SHP77 (cell line): ENCODE measurements around the gene FBXL2.
"Not testable (repeated sequence)": the region's sequence is repeated elsewhere in the genome, so short reads cannot be mapped to it uniquely, and the experiment has no call there.

Experiments
- DNase-seq, 2 experiments: peaks; one replicate each; lab custom pipeline; 2025; lab: John Stamatoyannopoulos, UW

FBXL2 gene

GRCh38 chr3:33317963-33318709, 40.9 kb downstream of the FBXL2 start:
- no peak for DNase-seq

- DNase-seq, result no peak
Observed at GRCh38 chr3:33318710-33319380, 41.6 kb downstream of the FBXL2 start.

DNA sequence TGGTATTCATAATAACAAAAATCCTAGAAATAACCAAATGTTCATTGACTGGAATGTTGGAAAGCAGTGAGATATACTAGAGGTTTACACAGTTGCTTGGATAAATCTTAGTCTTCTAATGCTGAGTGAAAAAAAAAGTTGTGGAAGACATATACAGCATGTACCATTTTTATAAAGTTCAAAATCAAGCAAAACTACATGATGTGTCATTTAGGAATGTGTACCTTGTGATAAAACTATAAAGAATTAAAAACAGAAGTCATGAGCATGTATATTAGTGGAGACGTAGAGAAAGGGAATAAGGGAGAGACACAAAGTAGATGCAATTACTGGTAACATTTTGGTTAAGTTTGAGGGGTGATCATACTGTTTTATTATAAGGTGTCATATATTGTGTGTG, 45.2 kb downstream of the FBXL2 start:
- no peak for DNase-seq

GRCh38 chr3:33331414-33331813, 54.2 kb downstream of the FBXL2 start:
- no peak for DNase-seq

- no peak for DNase-seq
Observed at GRCh38 chr3:33334364-33334763, 57.1 kb downstream of the FBXL2 start.

DNA sequence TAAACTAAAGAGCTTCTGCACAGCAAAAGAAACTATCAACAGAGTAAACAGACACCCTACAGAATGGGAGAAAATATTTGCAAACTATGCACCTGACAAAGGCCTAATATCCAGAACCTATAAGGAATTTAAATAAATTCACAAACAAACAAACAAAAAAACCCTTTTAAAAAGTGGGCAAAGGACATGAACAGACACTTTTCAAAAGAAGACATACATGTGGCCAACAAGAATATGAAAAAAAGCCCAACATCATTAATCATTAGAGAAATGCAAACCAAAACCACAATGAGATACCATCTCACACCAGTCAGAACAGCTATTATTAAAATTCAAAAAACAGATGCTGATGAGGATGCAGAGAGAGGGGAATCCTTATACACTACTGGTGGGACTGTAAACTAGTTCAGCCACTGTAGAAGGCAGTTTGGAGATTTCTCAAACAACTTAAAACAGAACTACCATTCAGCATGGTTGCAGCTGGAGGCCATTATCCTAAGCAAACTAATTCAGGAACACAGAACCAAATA, 61.8 kb downstream of the FBXL2 start:
- not testable (repeated sequence) for DNase-seq

DNA sequence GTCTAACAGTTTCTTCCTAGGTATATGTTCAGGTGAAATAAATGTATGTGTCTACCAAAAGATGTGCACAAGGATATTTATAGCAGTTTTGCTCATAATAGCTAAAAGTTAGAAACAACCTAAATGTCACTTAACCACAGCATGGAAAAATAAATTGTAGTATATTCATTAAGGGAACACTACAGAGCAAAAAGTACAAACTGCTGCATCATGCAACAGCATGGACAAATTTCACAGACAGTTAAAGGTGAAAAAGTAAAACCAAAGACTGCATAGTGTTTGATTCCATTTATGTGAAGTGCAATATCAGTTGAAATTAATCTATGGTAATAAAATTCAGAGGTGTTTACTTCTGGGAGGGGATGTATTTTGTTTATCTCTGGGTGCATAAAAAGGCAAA, 62.5 kb downstream of the FBXL2 start:
- no peak for DNase-seq

GRCh38 chr3:33355611-33356010, 78.4 kb downstream of the FBXL2 start:
- DNase-seq, result no peak

DNA sequence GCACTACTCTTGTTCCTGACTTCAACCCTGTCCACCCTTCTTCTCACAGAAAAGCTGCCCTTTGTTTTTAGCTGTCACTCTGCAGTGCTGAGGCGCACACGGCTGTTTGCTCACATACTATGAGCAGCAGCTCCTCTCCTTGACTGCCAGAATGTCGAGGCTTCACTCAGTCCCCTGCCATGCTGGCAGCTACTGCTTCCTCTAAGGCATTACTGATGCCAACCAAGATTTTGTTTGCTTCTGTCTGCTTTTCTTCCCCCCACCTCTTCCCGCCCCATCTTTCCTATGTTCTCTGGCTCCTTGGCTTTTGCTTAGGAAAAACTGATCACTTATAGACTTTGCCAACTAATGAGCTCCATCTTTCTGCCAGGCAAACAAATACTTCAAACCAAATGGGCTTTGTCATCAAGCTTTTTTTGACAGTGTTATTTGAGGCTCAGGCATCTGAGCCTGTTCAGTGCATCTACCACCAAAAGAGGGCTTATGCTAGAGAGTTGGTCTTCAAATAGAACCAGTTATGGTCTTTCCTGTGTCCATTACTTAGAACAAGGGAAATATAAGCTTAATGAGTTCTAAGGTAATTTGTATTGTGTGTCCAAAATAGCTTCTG, 81.0 kb downstream of the FBXL2 start:
- no peak for DNase-seq

DNA sequence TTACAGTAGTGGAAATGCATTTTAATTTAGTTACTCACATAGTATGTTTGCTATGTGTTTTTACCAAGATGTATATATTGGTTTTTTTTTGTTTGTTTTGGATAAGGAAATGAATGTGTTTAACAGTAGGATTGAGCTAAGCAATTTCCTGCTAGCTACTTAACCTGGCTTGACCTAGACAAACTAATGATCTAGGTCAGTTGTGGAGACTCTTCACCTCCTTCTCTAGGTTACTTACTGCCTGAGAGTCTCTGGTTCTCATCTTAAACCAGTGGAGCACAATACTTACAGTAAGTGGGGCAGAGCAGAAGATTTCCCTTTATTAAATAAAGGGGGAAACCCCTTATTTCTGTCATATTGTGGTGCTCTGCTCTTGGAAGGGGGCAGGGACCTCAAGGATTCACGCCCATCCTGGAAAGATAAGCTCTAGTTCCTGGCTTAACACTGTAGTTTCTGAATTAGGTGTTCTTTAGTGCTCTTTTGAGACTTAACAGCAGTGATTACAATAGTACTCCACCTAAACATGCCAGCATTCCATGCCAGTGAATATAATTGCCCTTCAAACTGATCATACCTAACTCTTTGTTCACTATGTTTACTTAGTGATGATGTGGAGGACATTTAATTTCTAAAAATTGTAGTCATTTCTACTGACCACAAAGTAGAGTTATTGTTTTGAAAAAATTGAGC, 83.0 kb downstream of the FBXL2 start:
- no peak for DNase-seq

DNA sequence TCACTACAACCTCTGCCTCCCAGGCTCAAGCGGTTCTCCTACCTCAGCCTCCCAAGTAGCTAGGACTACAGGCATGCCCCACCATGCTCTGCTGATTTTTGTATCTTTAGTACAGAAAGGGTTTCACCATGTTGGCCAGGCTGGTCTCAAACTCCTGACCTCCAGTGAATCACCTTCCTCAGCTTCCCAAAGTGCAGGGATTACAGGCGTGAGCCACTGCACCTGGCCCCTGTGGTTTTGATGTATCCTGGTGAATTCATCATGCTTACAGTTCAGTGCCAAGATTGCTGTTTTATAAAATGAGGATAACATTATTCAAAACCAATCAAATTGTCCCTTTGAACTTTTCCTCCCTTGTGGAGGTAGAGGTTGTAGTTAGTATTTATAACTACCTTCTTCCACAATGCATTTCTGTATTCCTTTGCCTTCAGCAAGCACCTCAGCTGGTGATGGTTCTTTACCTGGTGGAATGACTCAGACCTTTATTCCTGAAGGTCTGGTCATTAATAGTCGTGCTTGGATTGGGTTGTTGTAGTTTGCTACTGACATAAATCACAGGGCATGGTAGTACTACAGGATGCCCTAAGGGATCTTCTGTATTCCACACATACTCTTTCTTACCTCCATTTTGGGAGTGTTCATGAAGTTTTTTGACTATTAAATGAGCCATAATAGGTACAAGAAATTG, 86.0 kb downstream of the FBXL2 start:
- no peak for DNase-seq

DNA sequence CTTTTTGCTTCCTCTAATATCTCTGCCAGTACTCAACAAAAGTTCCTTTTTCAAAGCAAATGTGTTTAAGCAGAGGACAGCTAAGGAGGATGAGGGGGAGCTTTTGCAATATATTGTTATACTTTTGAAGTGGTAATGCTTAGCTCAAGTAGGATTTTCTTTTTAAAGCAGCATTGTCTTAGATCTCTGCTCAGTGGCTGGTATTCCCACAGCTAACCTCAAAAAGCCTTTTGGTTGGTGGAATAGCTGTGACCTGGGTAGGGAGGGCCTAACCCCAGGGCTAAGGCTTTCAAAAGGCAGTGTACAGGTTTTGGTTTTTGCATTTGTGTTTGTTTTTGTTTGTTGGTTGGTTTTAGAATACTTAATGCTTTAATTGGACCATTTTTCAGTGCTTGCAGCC, 86.8 kb downstream of the FBXL2 start:
- no peak for DNase-seq

GRCh38 chr3:33364531-33365128, 87.4 kb downstream of the FBXL2 start:
- no peak for DNase-seq

DNA sequence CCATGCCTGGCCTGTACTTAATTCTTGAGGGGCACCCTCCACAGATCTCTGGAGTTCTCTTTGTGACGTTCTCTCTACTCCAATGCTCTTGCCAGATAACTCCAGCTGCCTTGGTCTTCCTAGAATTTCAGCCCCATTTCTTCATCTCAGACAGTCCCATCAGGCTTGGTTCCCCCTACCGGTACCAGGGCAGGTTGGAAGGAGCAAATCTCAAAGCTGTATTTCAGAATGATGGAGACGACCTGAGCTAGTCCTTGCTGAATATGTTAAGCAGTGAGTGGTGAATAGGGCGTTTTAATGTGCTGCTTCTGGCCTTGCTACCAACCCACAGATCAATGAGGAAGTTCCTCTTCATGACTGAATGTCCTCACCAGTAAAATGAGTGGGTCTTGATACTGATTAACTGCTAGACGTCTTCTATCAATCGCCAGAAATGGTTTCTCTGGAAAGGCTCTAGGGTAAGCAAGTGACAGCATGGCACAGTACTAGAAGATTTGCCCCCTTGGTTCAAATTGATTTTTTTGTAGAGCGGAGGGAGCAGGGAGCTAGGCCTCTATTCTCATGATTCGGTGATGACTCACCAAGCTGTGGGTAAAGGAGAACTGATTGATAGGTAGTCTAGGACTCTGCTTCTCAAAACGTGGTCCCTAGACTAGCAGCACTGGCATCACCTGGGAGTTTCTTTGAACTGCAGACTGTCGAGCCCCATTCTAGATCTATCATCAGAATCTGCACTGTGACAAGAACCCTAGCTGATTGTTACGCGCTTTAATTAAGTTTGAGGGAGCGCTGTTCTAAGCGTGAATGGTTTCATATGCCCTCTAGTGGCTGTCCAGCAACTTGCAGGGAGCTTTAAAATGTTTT, 95.2 kb downstream of the FBXL2 start:
- peak; percentile 9 to 23 for DNase-seq

- no peak for DNase-seq
Observed at GRCh38 chr3:33373082-33373437, 95.8 kb downstream of the FBXL2 start.

DNA sequence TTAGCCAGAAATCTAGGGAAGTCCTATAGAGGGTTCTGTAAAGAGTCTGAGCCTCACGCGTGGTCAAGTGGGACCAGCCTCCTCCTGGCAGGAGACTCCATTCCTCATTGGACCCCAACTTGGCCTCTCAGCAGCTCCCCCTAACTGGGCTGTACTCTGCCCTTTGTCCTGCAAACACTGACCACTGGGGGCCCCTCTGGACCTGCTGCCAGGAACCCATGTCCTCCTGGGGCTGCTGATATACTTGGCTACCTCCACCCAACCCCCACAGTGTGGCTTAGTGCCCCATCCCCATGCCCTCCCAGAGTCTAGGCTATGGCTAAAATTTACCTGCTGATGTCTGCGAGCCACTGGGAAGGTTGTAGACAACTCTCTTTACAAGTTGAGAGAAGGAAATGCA, 100.2 kb downstream of the FBXL2 start:
- no peak for DNase-seq

- no peak for DNase-seq
Observed at GRCh38 chr3:33377931-33378330, 100.7 kb downstream of the FBXL2 start.

DNA sequence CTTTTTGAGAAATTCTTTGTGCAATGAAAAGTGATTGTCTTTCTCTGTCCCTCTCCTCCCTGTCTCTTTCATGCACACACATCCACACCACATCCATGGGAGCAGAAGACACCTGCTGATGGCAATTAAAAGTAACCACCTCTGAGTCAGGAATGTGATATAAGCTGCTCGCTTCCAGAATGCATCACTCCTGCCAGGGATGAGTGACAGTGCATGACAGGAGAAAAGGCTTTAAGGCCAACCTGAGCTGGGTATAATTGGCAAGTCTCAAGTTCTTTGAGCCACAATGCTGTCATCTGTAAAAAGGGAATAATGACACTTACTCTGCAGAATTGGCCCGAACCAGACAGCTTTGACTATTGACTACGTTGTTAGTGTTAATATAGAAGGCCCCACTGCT, 103.4 kb downstream of the FBXL2 start:
- no peak for DNase-seq

- DNase-seq, result no peak
Observed at GRCh38 chr3:33383951-33384350, 106.7 kb downstream of the FBXL2 start.

GRCh38 chr3:33385423-33385822, 108.2 kb downstream of the FBXL2 start:
- DNase-seq, result peak in 1 of 2 experiments; percentile 22

GRCh38 chr3:33386631-33387030, 109.4 kb downstream of the FBXL2 start:
- no peak for DNase-seq
